Activated T-helper 1 cell treated with anti-CD3 and anti-CD28 coated beads, Interleukin-12 subunit alpha, Interleukin-12 subunit beta, Interleukin-2, Interleukin-4 antibody, amounts not matched to agents 30 ng/mL and 10 ng/mL and 1 ng/mL, durations not matched to agents 14 hours and 24 hours and 36 hours (primary cell): ENCODE data around the gene CAMK2B. TPM values are rescaled to one million over a fixed set of nuclear protein-coding genes. Genes with fewer than 3 reads are reported as not detected.

Experiments used
- DNase-seq: peaks from one replicate; pipeline ENCODE4 v3.0.0; 2021; ENCODE audit warnings: low spot score
- H3K27ac Mint-ChIP-seq: one replicate; pipeline ENCODE4 v1.8.0; 2021; ENCODE audit warnings: mild to moderate bottlenecking, mixed read lengths
- H3K27me3 Mint-ChIP-seq: one replicate; pipeline ENCODE4 v1.8.0; 2022; ENCODE audit warnings: mild to moderate bottlenecking, moderate library complexity, mixed read lengths; ENCODE audit not compliant: insufficient read depth
- H3K36me3 Mint-ChIP-seq: one replicate; pipeline ENCODE4 v1.8.0; 2021; ENCODE audit warnings: low read depth, mixed read lengths
- H3K4me1 Mint-ChIP-seq: one replicate; pipeline ENCODE4 v1.8.0; 2021; ENCODE audit warnings: low read depth, mixed read lengths
- H3K4me3 Mint-ChIP-seq: one replicate; pipeline ENCODE4 v1.8.0; 2021; ENCODE audit warnings: mild to moderate bottlenecking, moderate library complexity, mixed read lengths
- H3K9me3 Mint-ChIP-seq: one replicate; pipeline ENCODE4 v1.8.0; 2021; ENCODE audit warnings: mixed read lengths
- intact Hi-C: fragments of 100-400 bp; cut with micrococcal nuclease; formaldehyde crosslinking; loops from one replicate; pipeline ENCODE4 v1.15.1; 2024
- total RNA-seq: library from RNA; stranded (reverse); gene quantifications from 2 replicates; pipeline ENCODE4 v1.2.3, GENCODE V29; 2022

CAMK2B gene
- total RNA-seq, 1 donor from 2014 or later = 0.47 TPM

- Mint-ChIP-seq H3K4me3 (no peak overlapping the region), H3K9me3 (no peaks in the 10 kb centered on the region), H3K27me3 (no peaks in the 10 kb centered on the region), H3K4me1 (no peaks in the 10 kb centered on the region), H3K27ac (no peak overlapping the region), H3K36me3 (no peaks in the 10 kb centered on the region)
- intact Hi-C loops = no loop called here
- DNase-seq = no peak
Observed at GRCh38 chr7:44277851-44278250, 47.5 kb downstream of the CAMK2B start.

GRCh38 chr7:44277391-44277790, 48.0 kb downstream of the CAMK2B start:
- H3K4me3 Mint-ChIP-seq = no peak overlapping the region
- H3K9me3 Mint-ChIP-seq = no peaks in the 10 kb centered on the region
- no peaks in the 10 kb centered on the region for H3K27me3 Mint-ChIP-seq
- no peak overlapping the region for H3K27ac Mint-ChIP-seq
- no peaks in the 10 kb centered on the region for H3K4me1 Mint-ChIP-seq
- DNase-seq = no peak
- intact Hi-C loops = no loop called here
- H3K36me3 Mint-ChIP-seq = no peaks in the 10 kb centered on the region

- no peak for DNase-seq
- intact Hi-C loops = no loop called here
- no peak overlapping the region for H3K4me3 Mint-ChIP-seq
- H3K27ac Mint-ChIP-seq = no peak overlapping the region
- no peaks in the 10 kb centered on the region for H3K4me1 Mint-ChIP-seq
- no peaks in the 10 kb centered on the region for H3K36me3 Mint-ChIP-seq
- H3K27me3 Mint-ChIP-seq = no peaks in the 10 kb centered on the region
- no peaks in the 10 kb centered on the region for H3K9me3 Mint-ChIP-seq
Observed at GRCh38 chr7:44276571-44277221, 48.7 kb downstream of the CAMK2B start.

GRCh38 chr7:44275957-44276570, 49.3 kb downstream of the CAMK2B start:
- Mint-ChIP-seq H3K9me3 (no peaks in the 10 kb centered on the region), H3K4me1 (no peaks in the 10 kb centered on the region), H3K27me3 (no peaks in the 10 kb centered on the region), H3K36me3 (no peaks in the 10 kb centered on the region), H3K27ac (no peak overlapping the region), H3K4me3 (no peak overlapping the region)
- intact Hi-C loops = no loop called here
- no peak for DNase-seq

GRCh38 chr7:44275146-44275545, 50.2 kb downstream of the CAMK2B start:
- H3K27me3 Mint-ChIP-seq = no peaks in the 10 kb centered on the region
- intact Hi-C loops = no loop called here
- H3K27ac Mint-ChIP-seq = no peak overlapping the region
- no peaks in the 10 kb centered on the region for H3K9me3 Mint-ChIP-seq
- H3K36me3 Mint-ChIP-seq = no peaks in the 10 kb centered on the region
- H3K4me1 Mint-ChIP-seq = no peaks in the 10 kb centered on the region
- no peak for DNase-seq
- no peak overlapping the region for H3K4me3 Mint-ChIP-seq

- no peak overlapping the region for H3K27ac Mint-ChIP-seq
- H3K27me3 Mint-ChIP-seq = no peaks in the 10 kb centered on the region
- intact Hi-C loops = no loop called here
- H3K4me3 Mint-ChIP-seq = no peak overlapping the region
- DNase-seq = no peak
- H3K36me3 Mint-ChIP-seq = no peaks in the 10 kb centered on the region
- no peaks in the 10 kb centered on the region for H3K9me3 Mint-ChIP-seq
- H3K4me1 Mint-ChIP-seq = no peaks in the 10 kb centered on the region
Observed at GRCh38 chr7:44274623-44274975, 50.8 kb downstream of the CAMK2B start.

GRCh38 chr7:44273681-44274622, 51.4 kb downstream of the CAMK2B start:
- Mint-ChIP-seq H3K27me3 (no peaks in the 10 kb centered on the region), H3K36me3 (no peaks in the 10 kb centered on the region), H3K9me3 (no peaks in the 10 kb centered on the region), H3K4me3 (no peak overlapping the region), H3K27ac (no peak overlapping the region), H3K4me1 (no peaks in the 10 kb centered on the region)
- no peak for DNase-seq
- intact Hi-C loops = no loop called here

- no peaks in the 10 kb centered on the region for H3K36me3 Mint-ChIP-seq
- H3K9me3 Mint-ChIP-seq = no peaks in the 10 kb centered on the region
- no peak for DNase-seq
- no peak overlapping the region for H3K27ac Mint-ChIP-seq
- no peaks in the 10 kb centered on the region for H3K27me3 Mint-ChIP-seq
- intact Hi-C loops = no loop called here
- no peaks in the 10 kb centered on the region for H3K4me1 Mint-ChIP-seq
- H3K4me3 Mint-ChIP-seq = no peak overlapping the region
Observed at GRCh38 chr7:44272981-44273380, 52.4 kb downstream of the CAMK2B start.

- no peak for DNase-seq
- Mint-ChIP-seq H3K9me3 (no peaks in the 10 kb centered on the region), H3K27ac (no peak overlapping the region), H3K36me3 (no peaks in the 10 kb centered on the region), H3K4me3 (no peak overlapping the region), H3K4me1 (no peaks in the 10 kb centered on the region), H3K27me3 (no peaks in the 10 kb centered on the region)
- intact Hi-C loops = no loop called here
Observed at GRCh38 chr7:44272456-44272855, 52.9 kb downstream of the CAMK2B start.

- no peaks in the 10 kb centered on the region for H3K36me3 Mint-ChIP-seq
- H3K4me3 Mint-ChIP-seq = no peak overlapping the region
- H3K27ac Mint-ChIP-seq = no peak overlapping the region
- peaks cover 5% of the 10 kb centered on the region for H3K27me3 Mint-ChIP-seq
- H3K9me3 Mint-ChIP-seq = no peaks in the 10 kb centered on the region
- intact Hi-C loops = no loop called here
- no peaks in the 10 kb centered on the region for H3K4me1 Mint-ChIP-seq
- no peak for DNase-seq
Observed at GRCh38 chr7:44269943-44270493, 55.4 kb downstream of the CAMK2B start.

- Mint-ChIP-seq H3K36me3 (no peaks in the 10 kb centered on the region), H3K4me3 (no peak overlapping the region), H3K27me3 (peaks cover 6% of the 10 kb centered on the region), H3K27ac (no peak overlapping the region), H3K9me3 (no peaks in the 10 kb centered on the region), H3K4me1 (no peaks in the 10 kb centered on the region)
- intact Hi-C loops = no loop called here
- DNase-seq = no peak
Observed at GRCh38 chr7:44269417-44269816, 56.0 kb downstream of the CAMK2B start.

GRCh38 chr7:44268671-44269070, 56.7 kb downstream of the CAMK2B start:
- no peaks in the 10 kb centered on the region for H3K9me3 Mint-ChIP-seq
- no peak overlapping the region for H3K27ac Mint-ChIP-seq
- H3K36me3 Mint-ChIP-seq = no peaks in the 10 kb centered on the region
- H3K4me3 Mint-ChIP-seq = no peak overlapping the region
- no peaks in the 10 kb centered on the region for H3K4me1 Mint-ChIP-seq
- no peak for DNase-seq
- intact Hi-C loops = no loop called here
- peaks cover 6% of the 10 kb centered on the region for H3K27me3 Mint-ChIP-seq
